ENCODE results near the gene GSTM1.
"Not testable (repeated sequence)": the region's sequence is repeated elsewhere in the genome, so short reads cannot be mapped to it uniquely, and the experiment has no call there.

Gene GSTM1

GRCh38 chr1:109697861-109698260 is 10.2 kb downstream of the GSTM1 start:
- DNase-seq (ENCODE audit: low spot score): not testable (repeated sequence)

GRCh38 chr1:109702940-109703339 is 15.3 kb downstream of the GSTM1 start:
- not testable (repeated sequence) for DNase-seq (ENCODE audit: low spot score)

GRCh38 chr1:109704173-109704572 is 16.6 kb downstream of the GSTM1 start:
- peak; percentile 2 for DNase-seq (ENCODE audit: low spot score)

GRCh38 chr1:109705411-109705810 is 17.8 kb downstream of the GSTM1 start:
- peak; percentile 1 for DNase-seq (ENCODE audit: low spot score)

GRCh38 chr1:109708949-109709348 is 21.3 kb downstream of the GSTM1 start:
- DNase-seq (ENCODE audit: low spot score): peak; percentile 0

GRCh38 chr1:109709822-109710221 is 22.2 kb downstream of the GSTM1 start:
- DNase-seq (ENCODE audit: low spot score): peak; percentile 0

GRCh38 chr1:109711593-109712320 is 24.1 kb downstream of the GSTM1 start, which contains the start of gene GSTM5:
GSTM5 (plus strand) TSS chr1:109712251; CDS start chr1:109712313, 62 bp downstream.
- DNase-seq (ENCODE audit: low spot score): peak; percentile 0

GRCh38 chr1:109712321-109712864 is 24.8 kb downstream of the GSTM1 start:
- no peak for DNase-seq (ENCODE audit: low spot score)

- DNase-seq (ENCODE audit: low spot score): peak; percentile 2
Measured at GRCh38 chr1:109713636-109714035, 26.0 kb downstream of the GSTM1 start.

- peak; percentile 2 for DNase-seq (ENCODE audit: low spot score)
Measured at GRCh38 chr1:109714661-109715372, 27.2 kb downstream of the GSTM1 start.

GRCh38 chr1:109716121-109716520 is 28.5 kb downstream of the GSTM1 start:
- peak; percentile 1 for DNase-seq (ENCODE audit: low spot score)

- DNase-seq (ENCODE audit: low spot score): no peak
Measured at GRCh38 chr1:109716570-109717090, 29.0 kb downstream of the GSTM1 start.

- DNase-seq (ENCODE audit: low spot score): no peak
Measured at GRCh38 chr1:109717729-109718128, 30.1 kb downstream of the GSTM1 start.

GRCh38 chr1:109718495-109718894 is 30.9 kb downstream of the GSTM1 start:
- DNase-seq (ENCODE audit: low spot score): no peak

GRCh38 chr1:109719337-109719837 is 31.8 kb downstream of the GSTM1 start:
- peak; percentile 27 for DNase-seq (ENCODE audit: low spot score)

GRCh38 chr1:109721042-109721441 is 33.4 kb downstream of the GSTM1 start:
- no peak for DNase-seq (ENCODE audit: low spot score)

- DNase-seq (ENCODE audit: low spot score): no peak
Measured at GRCh38 chr1:109721971-109722370, 34.4 kb downstream of the GSTM1 start.

GRCh38 chr1:109722908-109723691 is 35.5 kb downstream of the GSTM1 start:
- DNase-seq (ENCODE audit: low spot score): no peak

GRCh38 chr1:109724933-109725332 is 37.3 kb downstream of the GSTM1 start:
- no peak for DNase-seq (ENCODE audit: low spot score)

GRCh38 chr1:109725510-109725909 is 37.9 kb downstream of the GSTM1 start:
- no peak for DNase-seq (ENCODE audit: low spot score)

GRCh38 chr1:109726007-109726406 is 38.4 kb downstream of the GSTM1 start:
- DNase-seq (ENCODE audit: low spot score): no peak

Measured in hematopoietic multipotent progenitor cell treated with erythropoietin and hydrocortisone succinate and interleukin-3 and kit ligand, for 17 days (in vitro differentiated cells).